IMR-90 (cell line): ENCODE results near the gene PRF1. TPM values are rescaled to one million over a fixed set of nuclear protein-coding genes. Genes with fewer than 3 reads are reported as not detected.

Experiments
- ATAC-seq: fragments of 200-7000 bp; cut with Tn5 transposase; 2 replicates; pipeline ENCODE4 v1.9.1; 2020; ENCODE audit warnings: low read depth, mild to moderate bottlenecking, moderate library complexity
- BruUV-seq: library from RNA; stranded (reverse); fragments of 400-500 nt; replicated peaks from 2 replicates; lab custom pipeline; 2021; lab: Mats Ljungman, UMichigan
- CTCF ChIA-PET: fragments of 300-600 bp; formaldehyde crosslinking; extraction: SDS; loops from one replicate; lab custom pipeline; 2021; ENCODE audit warnings: antibody characterized with exemption; lab: Yijun Ruan, JAX
- POLR2A ChIA-PET: fragments of 300-600 bp; sonication (Branson Sonifier 250); formaldehyde crosslinking; loops from one replicate; lab custom pipeline; 2022; ENCODE audit warnings: antibody characterized with exemption; ENCODE audit not compliant: unreplicated experiment; lab: Charles Lee
- DNase-seq: peaks from one replicate; pipeline ENCODE4 v3.0.0; 2013
- H2AFZ ChIP-seq: replicated peaks from 2 replicates; pipeline ENCODE3; 2013; ENCODE audit warnings: low read length, mild to moderate bottlenecking; ENCODE audit not compliant: poor library complexity
- H2AK5ac ChIP-seq: 2 replicates; pipeline ENCODE4 v1.6.1; 2013; ENCODE audit warnings: low read depth, low read length, inconsistent platforms
- H2AK9ac ChIP-seq: replicated peaks from 2 replicates; pipeline ENCODE3; 2013; ENCODE audit warnings: mild to moderate bottlenecking, low read depth, low read length, moderate library complexity; ENCODE audit not compliant: poor library complexity
- H2BK120ac ChIP-seq: 2 replicates; pipeline ENCODE4 v1.6.1; 2013; ENCODE audit warnings: low read depth, low read length, inconsistent platforms
- H2BK15ac ChIP-seq: 3 replicates; pipeline ENCODE4 v1.6.1; 2013; ENCODE audit warnings: low read depth, low read length, inconsistent platforms
- H2BK20ac ChIP-seq: 2 replicates; pipeline ENCODE4 v1.6.1; 2013; ENCODE audit warnings: low read depth, mild to moderate bottlenecking, inconsistent platforms, low read length, moderate library complexity
- H2BK5ac ChIP-seq: 2 replicates; pipeline ENCODE4 v1.6.1; 2013; ENCODE audit warnings: mild to moderate bottlenecking, low read depth, low read length, inconsistent platforms; ENCODE audit not compliant: poor library complexity, severe bottlenecking
- H3K14ac ChIP-seq: replicated peaks from 2 replicates; pipeline ENCODE4 v1.6.1; 2013; ENCODE audit warnings: low read depth, low read length, inconsistent platforms
- H3K18ac ChIP-seq: 2 replicates; pipeline ENCODE4 v1.6.1; 2013; ENCODE audit warnings: low read depth, low read length, control low read depth
- H3K23ac ChIP-seq: 2 replicates; pipeline ENCODE4 v1.6.1; 2013; ENCODE audit warnings: low read depth, low read length, inconsistent platforms
- H3K27ac ChIP-seq: 2 replicates; pipeline ENCODE4 v1.5.1; 2013; ENCODE audit warnings: mild to moderate bottlenecking, control low read depth, low read length; ENCODE audit not compliant: insufficient read depth
- H3K27me3 ChIP-seq: 2 replicates; pipeline ENCODE4 v1.6.1; 2013; ENCODE audit warnings: low read length; ENCODE audit not compliant: control insufficient read depth, insufficient read depth
- H3K36me3 ChIP-seq: 2 replicates; pipeline ENCODE4 v1.6.1; 2013; ENCODE audit warnings: low read length, mixed read lengths; ENCODE audit not compliant: control insufficient read depth, insufficient read depth
- H3K4ac ChIP-seq: 2 replicates; pipeline ENCODE4 v1.6.1; 2013; ENCODE audit warnings: low read depth, low read length, inconsistent platforms
- H3K4me1 ChIP-seq: 2 replicates; pipeline ENCODE4 v1.6.1; 2013; ENCODE audit warnings: low read length, mixed read lengths; ENCODE audit not compliant: control insufficient read depth, insufficient read depth
- H3K4me2 ChIP-seq: 2 replicates; pipeline ENCODE4 v1.6.1; 2013; ENCODE audit warnings: low read depth, mild to moderate bottlenecking, control low read depth, low read length, moderate library complexity
- H3K4me3 ChIP-seq: 2 replicates; pipeline ENCODE4 v1.5.1; 2013; ENCODE audit warnings: low read depth, mild to moderate bottlenecking, control low read depth, low read length, moderate library complexity; ENCODE audit not compliant: insufficient read depth
- H3K56ac ChIP-seq: 2 replicates; pipeline ENCODE4 v1.6.1; 2013; ENCODE audit warnings: low read length, inconsistent platforms; ENCODE audit not compliant: insufficient read depth; ENCODE audit errors: extremely low read depth
- H3K79me1 ChIP-seq, 2 experiments: 2 replicates each; pipeline ENCODE4 v1.6.1; 2013; ENCODE audit warnings: low read length in 2 of 2, inconsistent platforms in 1 of 2, low read depth in 1 of 2
- H3K9ac ChIP-seq: 2 replicates; pipeline ENCODE4 v1.6.1; 2013; ENCODE audit warnings: low read depth, low read length, control low read depth
- H3K9me1 ChIP-seq: 2 replicates; pipeline ENCODE4 v1.6.1; 2013; ENCODE audit warnings: low read length, inconsistent platforms; ENCODE audit not compliant: insufficient read depth
- H3K9me3 ChIP-seq: 2 replicates; pipeline ENCODE4 v1.6.1; 2013; ENCODE audit warnings: low read length; ENCODE audit not compliant: control insufficient read depth, insufficient read depth
- H4K20me1 ChIP-seq: 2 replicates; pipeline ENCODE4 v1.6.1; 2013; ENCODE audit warnings: low read length, inconsistent platforms; ENCODE audit not compliant: insufficient read depth
- H4K5ac ChIP-seq: 2 replicates; pipeline ENCODE4 v1.6.1; 2013; ENCODE audit warnings: mild to moderate bottlenecking, low read depth, low read length, control low read depth
- H4K8ac ChIP-seq, 2 experiments: 2 replicates each; pipeline ENCODE4 v1.6.1; 2013; ENCODE audit warnings: low read depth in 2 of 2, low read length in 2 of 2, control low read depth in 1 of 2, inconsistent platforms in 1 of 2
- H4K91ac ChIP-seq: 2 replicates; pipeline ENCODE4 v1.6.1; 2013; ENCODE audit warnings: low read depth, low read length, inconsistent platforms; ENCODE audit not compliant: insufficient read depth
- CEBPB ChIP-seq: IDR thresholded peaks from 2 replicates; pipeline ENCODE4 v1.6.1; 2012; ENCODE audit warnings: low read depth, low read length, improper control_type of control experiment
- MAFK ChIP-seq: IDR thresholded peaks from 2 replicates; pipeline ENCODE4 v1.6.1; 2012; ENCODE audit warnings: low read depth, low read length, improper control_type of control experiment
- MXI1 ChIP-seq: IDR thresholded peaks from 2 replicates; pipeline ENCODE4 v1.6.1; 2012; ENCODE audit warnings: low read depth, mild to moderate bottlenecking, low read length, moderate library complexity, borderline replicate concordance
- POLR2A ChIP-seq: IDR thresholded peaks from 2 replicates; pipeline ENCODE4 v1.6.1; 2012; ENCODE audit warnings: mild to moderate bottlenecking, low read depth, low read length
- RAD21 ChIP-seq: IDR thresholded peaks from 2 replicates; pipeline ENCODE4 v1.6.1; 2012; ENCODE audit warnings: low read length, improper control_type of control experiment
- RFX5 ChIP-seq: IDR thresholded peaks from 2 replicates; pipeline ENCODE4 v1.8.0; 2012; ENCODE audit warnings: low read depth, mild to moderate bottlenecking, low read length, moderate library complexity
- WGBS, 2 experiments: methylation state at CpG; one replicate each; pipeline versions ENCODE4 v1.1.5 to v1.1.7; 2013; ENCODE audit warnings: missing lambda C conversion rate in 2 of 2; ENCODE audit not compliant: insufficient read length in 1 of 2; ENCODE audit errors: extremely low coverage in 2 of 2; 5-methylcytosine and 5-hydroxymethylcytosine counted together
- dilution Hi-C: fragments of 300-500 bp; cut with HindIII; formaldehyde crosslinking; loops from one replicate; pipeline ENCODE4 v1.14.3; 2018; ENCODE audit warnings: low sequenced_read_pairs; ENCODE audit not compliant: unreplicated experiment
- in situ Hi-C: fragments of 300-500 bp; cut with MboI; formaldehyde crosslinking; loops from 3 replicates; pipeline ENCODE4 v1.14.3; 2019; ENCODE audit warnings: low sequenced_read_pairs, inconsistent platforms, mixed read lengths
- intact Hi-C: fragments of 100-400 bp; cut with micrococcal nuclease; formaldehyde crosslinking; loops from 2 replicates; pipeline ENCODE4 v1.10.0; 2022
- polyA plus RNA-seq, 3 experiments: library from polyadenylated mRNA; depleted of rRNA; stranded (reverse); fragments of >200 nt; gene quantifications; 2 replicates each; pipeline ENCODE4 v1.2.3, GENCODE V29; 2012; ENCODE audit warnings: low replicate concordance in 1 of 3
- total RNA-seq: library from RNA; depleted of rRNA; stranded (reverse); fragments of >200 nt; gene quantifications from 2 replicates; pipeline ENCODE4 v1.2.3, GENCODE V29; 2012

The PRF1 gene
- total and polyA plus RNA-seq, 2 of the 4 experiments (the other 2 are of a cell fraction): not detected

- Histone ChIP-seq H3K9me3 (no peaks in the 10 kb centered on the region), H3K56ac (no peak overlapping the region), H2AFZ (no peak overlapping the region), H2BK5ac (no peak overlapping the region), H2AK5ac (no peak overlapping the region), H3K4me3 (no peak overlapping the region), H3K18ac (no peak overlapping the region), H2AK9ac (no peak overlapping the region), H4K91ac (no peak overlapping the region), H3K27ac (no peak overlapping the region), H4K8ac (no peak overlapping the region), H2BK15ac (no peak overlapping the region), H3K14ac (no peak overlapping the region), H4K20me1 (no peaks in the 10 kb centered on the region), H3K4me1 (no peaks in the 10 kb centered on the region), H3K4me2 (no peak overlapping the region), H3K36me3 (no peaks in the 10 kb centered on the region), H3K9me1 (no peaks in the 10 kb centered on the region), H3K79me1 (no peaks in the 10 kb centered on the region), H4K5ac (no peak overlapping the region), H3K27me3 (peaks cover 25% of the 10 kb centered on the region), H3K9ac (no peak overlapping the region), H2BK120ac (no peak overlapping the region), H3K4ac (no peak overlapping the region), H3K23ac (no peak overlapping the region), H2BK20ac (no peak overlapping the region)
- WGBS, 2 experiments: no CpG with 5 or more reads among the region's 7 CpGs
- TF ChIP-seq CEBPB (no peak), RAD21 (no peak), MXI1 (no peak), POLR2A (no peak), MAFK (no peak), RFX5 (no peak)
- in situ Hi-C loops (no loop called here), dilution Hi-C loops (no loop called here), intact Hi-C loops (no loop called here)
- DNase-seq: no peak
- POLR2A ChIA-PET: no interaction called here
- CTCF ChIA-PET: no interaction called here
- BruUV-seq: no TSS peak
- no peak for ATAC-seq
These were observed 33.6 kb downstream of the PRF1 start for GRCh38 chr10:70568781-70569495.
